T-helper 2 cell treated with Interferon-gamma antibody and Interleukin-4, amounts not matched to agents 100 ng/mL and 5 ng/mL, for 36 hours (primary cell): Measurements from ENCODE around the gene VGF. TPM values are rescaled to one million over a fixed set of nuclear protein-coding genes. Genes with fewer than 3 reads are reported as not detected.

Experiments used
- intact Hi-C: fragments of 100-400 bp; cut with micrococcal nuclease; formaldehyde crosslinking; loops from one replicate; pipeline ENCODE4 v1.15.1; 2023
- total RNA-seq: library from RNA; stranded (reverse); gene quantifications from 2 replicates; pipeline ENCODE4 v1.2.3, GENCODE V29; 2022

VGF gene
- total RNA-seq, 1 donor from 2014 or later: 0.23 TPM

- intact Hi-C loops: no loop called here
These were observed 20.8 kb upstream of the VGF start for GRCh38 chr7:101186194-101186593.

- intact Hi-C loops: no loop called here
These were observed 20.0 kb upstream of the VGF start for GRCh38 chr7:101185258-101185839.

GRCh38 chr7:101180130-101180755, 14.9 kb upstream of the VGF start, which contains the start of gene NAT16:
TSS of gene NAT16 (minus strand) at chr7:101180293. CDS start at chr7:101174807, 5,486 bp downstream.
- intact Hi-C loops: no loop called here

- intact Hi-C loops: no loop called here
These were observed 14.3 kb upstream of the VGF start for GRCh38 chr7:101179713-101180112.

- intact Hi-C loops: no loop called here
These were observed 13.7 kb upstream of the VGF start for GRCh38 chr7:101179117-101179516.

GRCh38 chr7:101177644-101178043, 12.3 kb upstream of the VGF start:
- intact Hi-C loops: no loop called here

GRCh38 chr7:101175664-101176063, 10.3 kb upstream of the VGF start:
- intact Hi-C loops: no loop called here

GRCh38 chr7:101174322-101174854, 9.0 kb upstream of the VGF start:
- intact Hi-C loops: loop anchor here (5.0 kb wide), 1 partner anchor 133 kb away; no protein-coding TSS in a partner anchor

- intact Hi-C loops: loop anchor here (5.0 kb wide), 1 partner anchor 134 kb away; no protein-coding TSS in a partner anchor
These were observed 8.4 kb upstream of the VGF start for GRCh38 chr7:101173752-101174244.

- intact Hi-C loops: loop anchor here (5.0 kb wide), 1 partner anchor 134 kb away; no protein-coding TSS in a partner anchor
These were observed 7.7 kb upstream of the VGF start for GRCh38 chr7:101172854-101173751.

- intact Hi-C loops: loop anchor here (5.0 kb wide), 1 partner anchor 135 kb away; no protein-coding TSS in a partner anchor
These were observed 6.9 kb upstream of the VGF start for GRCh38 chr7:101172005-101172853.

GRCh38 chr7:101171442-101171837, 6.1 kb upstream of the VGF start:
- intact Hi-C loops: loop anchor here (5.0 kb wide), 1 partner anchor 136 kb away; no protein-coding TSS in a partner anchor

GRCh38 chr7:101170617-101171441, 5.5 kb upstream of the VGF start:
- intact Hi-C loops: loop anchor here (5.0 kb wide), 1 partner anchor 136 kb away; no protein-coding TSS in a partner anchor

- intact Hi-C loops: loop anchor here (1.0 to 5.0 kb wide), 3 partner anchors 26 to 137 kb away; no protein-coding TSS in a partner anchor
These were observed 4.6 kb upstream of the VGF start for GRCh38 chr7:101169838-101170551.

- intact Hi-C loops: loop anchor here (1.0 to 5.0 kb wide), 2 partner anchors 25 to 73 kb away; no protein-coding TSS in a partner anchor
These were observed 3.9 kb upstream of the VGF start for GRCh38 chr7:101169110-101169837.

- intact Hi-C loops: loop anchor here (1.0 to 5.0 kb wide), 2 partner anchors 24 to 74 kb away; no protein-coding TSS in a partner anchor
These were observed 3.2 kb upstream of the VGF start for GRCh38 chr7:101168412-101169049.
